Loucy (cell line): ENCODE measurements around the gene RTL3.

ENCODE experiments used
- H2AFZ ChIP-seq: fragments of 200-600 bp; sonication (generic); 2 replicates; pipeline ENCODE4 v1.6.0; 2016; ENCODE audit warnings: antibody characterized with exemption, mild to moderate bottlenecking, low read length, moderate library complexity
- H3F3A ChIP-seq: fragments of 200-600 bp; 2 replicates; pipeline ENCODE4 v1.6.0; 2016; ENCODE audit warnings: antibody characterized with exemption, low read depth, mild to moderate bottlenecking
- H3K27me3 ChIP-seq: fragments of 200-600 bp; sonication (generic); 2 replicates; pipeline ENCODE4 v1.6.1; 2014; ENCODE audit warnings: low read length, mild to moderate bottlenecking; ENCODE audit not compliant: insufficient read depth, poor library complexity, severe bottlenecking
- H3K36me3 ChIP-seq: fragments of 200-600 bp; sonication (generic); 2 replicates; pipeline ENCODE4 v1.6.1; 2016; ENCODE audit warnings: low read length; ENCODE audit not compliant: insufficient read depth
- H3K4me1 ChIP-seq: fragments of 200-600 bp; sonication (generic); 2 replicates; pipeline ENCODE4 v1.5.1; 2014; ENCODE audit warnings: low read length, mild to moderate bottlenecking; ENCODE audit not compliant: insufficient read depth, poor library complexity, severe bottlenecking
- H3K4me2 ChIP-seq: fragments of 200-600 bp; sonication (generic); 2 replicates; pipeline ENCODE4 v1.6.0; 2014; ENCODE audit warnings: antibody characterized with exemption, low read length, low read depth, mild to moderate bottlenecking; ENCODE audit not compliant: poor library complexity, severe bottlenecking
- H3K4me3 ChIP-seq: fragments of 200-600 bp; sonication (generic); 2 replicates; pipeline ENCODE4 v1.5.1; 2014; ENCODE audit warnings: low read length, mild to moderate bottlenecking, mixed read lengths; ENCODE audit not compliant: poor library complexity, severe bottlenecking
- H3K79me2 ChIP-seq: fragments of 200-600 bp; sonication (generic); 2 replicates; pipeline ENCODE4 v1.6.1; 2014; ENCODE audit warnings: low read length; ENCODE audit not compliant: insufficient read depth
- H3K9ac ChIP-seq: fragments of 200-600 bp; sonication (generic); 2 replicates; pipeline ENCODE4 v1.6.0; 2014; ENCODE audit warnings: mild to moderate bottlenecking, low read depth, low read length, moderate library complexity; ENCODE audit not compliant: poor library complexity, severe bottlenecking
- H3K9me2 ChIP-seq: fragments of 200-600 bp; sonication (generic); replicated peaks from 2 replicates; pipeline ENCODE4 v1.6.1; 2016; ENCODE audit warnings: low read depth, low read length, mixed read lengths
- H3K9me3 ChIP-seq: fragments of 200-600 bp; sonication (generic); 2 replicates; pipeline ENCODE4 v1.6.1; 2014; ENCODE audit warnings: mild to moderate bottlenecking, antibody characterized with exemption, low read length, low read depth; ENCODE audit not compliant: insufficient read depth
- H4K20me1 ChIP-seq: fragments of 200-600 bp; sonication (generic); 2 replicates; pipeline ENCODE4 v1.6.0; 2014; ENCODE audit warnings: antibody characterized with exemption, low read length, mild to moderate bottlenecking; ENCODE audit not compliant: insufficient read depth, poor library complexity, severe bottlenecking
- CTCF ChIP-seq: fragments of 200-600 bp; sonication (generic); conservative IDR thresholded peaks from 2 replicates; pipeline ENCODE4 v1.5.1; 2014; ENCODE audit warnings: mild to moderate bottlenecking, antibody characterized with exemption, low read length
- EZH2phosphoT487 ChIP-seq: fragments of 200-600 bp; IDR thresholded peaks from 2 replicates; pipeline ENCODE4 v1.6.1; 2018; ENCODE audit warnings: antibody characterized with exemption, mild to moderate bottlenecking, moderate library complexity, borderline replicate concordance

Gene RTL3

GRCh38 chrX:78624962-78625909 lies 33.9 kb downstream of the RTL3 start:
- H3K4me2 ChIP-seq, result peak overlapping the region; percentile 59
- H3K4me1 ChIP-seq, result peaks cover 17% of the 10 kb centered on the region
- H3F3A ChIP-seq, result 0 out of 2 replicates have a peak, but pooled peaks cover 6% of the 10 kb centered on the region
- peak overlapping the region; percentile 45 for H3K4me3 ChIP-seq
- H3K9me2 ChIP-seq, result no peaks in the 10 kb centered on the region
- TF ChIP-seq CTCF (no peak), EZH2phosphoT487 (no peak)
- no peaks in the 10 kb centered on the region for H3K27me3 ChIP-seq
- H3K79me2 ChIP-seq, result no peaks in the 10 kb centered on the region
- H3K9ac ChIP-seq, result peak overlapping the region; percentile 33
- H4K20me1 ChIP-seq, result no peaks in the 10 kb centered on the region
- peak overlapping the region; percentile 10; the same call in 1 of the 2 replicates for H2AFZ ChIP-seq
- H3K9me3 ChIP-seq, result no peaks in the 10 kb centered on the region
- H3K36me3 ChIP-seq, result no peaks in the 10 kb centered on the region

GRCh38 chrX:78624426-78624825 lies 34.7 kb downstream of the RTL3 start:
- no peaks in the 10 kb centered on the region for H3K36me3 ChIP-seq
- no peak overlapping the region for H3K9ac ChIP-seq
- no peaks in the 10 kb centered on the region for H3K27me3 ChIP-seq
- H3F3A ChIP-seq, result 0 out of 2 replicates have a peak, but pooled peaks cover 6% of the 10 kb centered on the region
- peak overlapping the region; percentile 59 for H3K4me2 ChIP-seq
- H3K79me2 ChIP-seq, result no peaks in the 10 kb centered on the region
- no peak overlapping the region for H3K4me3 ChIP-seq
- H3K9me3 ChIP-seq, result no peaks in the 10 kb centered on the region
- H3K9me2 ChIP-seq, result no peaks in the 10 kb centered on the region
- peaks cover 17% of the 10 kb centered on the region for H3K4me1 ChIP-seq
- TF ChIP-seq CTCF (no peak), EZH2phosphoT487 (no peak)
- H2AFZ ChIP-seq, result no peak overlapping the region
- no peaks in the 10 kb centered on the region for H4K20me1 ChIP-seq

GRCh38 chrX:78622831-78623230 lies 36.3 kb downstream of the RTL3 start:
- Histone ChIP-seq H3K79me2 (no peaks in the 10 kb centered on the region), H3K36me3 (no peaks in the 10 kb centered on the region), H3K4me2 (no peak overlapping the region), H3F3A (0 out of 2 replicates have a peak, but pooled peaks cover 6% of the 10 kb centered on the region), H4K20me1 (no peaks in the 10 kb centered on the region), H3K4me3 (no peak overlapping the region), H3K9me2 (no peaks in the 10 kb centered on the region), H3K27me3 (no peaks in the 10 kb centered on the region), H3K4me1 (peaks cover 17% of the 10 kb centered on the region), H2AFZ (no peak overlapping the region), H3K9ac (no peak overlapping the region), H3K9me3 (no peaks in the 10 kb centered on the region)
- TF ChIP-seq CTCF (no peak), EZH2phosphoT487 (no peak)
